Kidney glomerular epithelial cell (primary cell): ENCODE measurements around the gene GFAP.

Experiments used
- DNase-seq: peaks from one replicate; lab custom pipeline; 2025; lab: John Stamatoyannopoulos, UW

The GFAP gene

GRCh38 chr17:44862278-44862914, 52.9 kb downstream of the GFAP start:
- no peak for DNase-seq

GRCh38 chr17:44859701-44860100, 55.6 kb downstream of the GFAP start:
- DNase-seq, result no peak

GRCh38 chr17:44854192-44854591, 61.1 kb downstream of the GFAP start:
- no peak for DNase-seq
